Measurements from ENCODE around the gene OASL.

DNA sequence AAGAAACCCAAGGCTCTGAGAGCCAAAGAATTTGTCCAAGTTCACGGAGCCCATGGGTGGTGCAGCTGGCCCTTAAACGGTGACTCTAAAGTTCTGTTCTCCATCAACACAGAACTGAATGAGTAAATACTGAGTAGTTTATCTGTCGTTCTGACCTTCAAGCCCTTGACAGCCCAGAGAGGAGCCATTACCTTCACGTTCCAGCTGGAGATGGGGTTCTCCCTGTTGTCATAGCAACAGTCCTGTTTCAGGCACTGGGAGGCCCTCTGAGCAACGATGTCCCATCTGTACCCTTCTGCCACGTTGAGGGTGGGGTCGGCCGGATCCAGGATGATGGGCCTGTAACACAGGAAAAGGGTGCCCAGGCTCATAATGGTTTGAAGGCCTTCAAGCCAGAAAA is 15.2 kb downstream of the OASL start:
- TF ChIP-seq, protein P1, sequence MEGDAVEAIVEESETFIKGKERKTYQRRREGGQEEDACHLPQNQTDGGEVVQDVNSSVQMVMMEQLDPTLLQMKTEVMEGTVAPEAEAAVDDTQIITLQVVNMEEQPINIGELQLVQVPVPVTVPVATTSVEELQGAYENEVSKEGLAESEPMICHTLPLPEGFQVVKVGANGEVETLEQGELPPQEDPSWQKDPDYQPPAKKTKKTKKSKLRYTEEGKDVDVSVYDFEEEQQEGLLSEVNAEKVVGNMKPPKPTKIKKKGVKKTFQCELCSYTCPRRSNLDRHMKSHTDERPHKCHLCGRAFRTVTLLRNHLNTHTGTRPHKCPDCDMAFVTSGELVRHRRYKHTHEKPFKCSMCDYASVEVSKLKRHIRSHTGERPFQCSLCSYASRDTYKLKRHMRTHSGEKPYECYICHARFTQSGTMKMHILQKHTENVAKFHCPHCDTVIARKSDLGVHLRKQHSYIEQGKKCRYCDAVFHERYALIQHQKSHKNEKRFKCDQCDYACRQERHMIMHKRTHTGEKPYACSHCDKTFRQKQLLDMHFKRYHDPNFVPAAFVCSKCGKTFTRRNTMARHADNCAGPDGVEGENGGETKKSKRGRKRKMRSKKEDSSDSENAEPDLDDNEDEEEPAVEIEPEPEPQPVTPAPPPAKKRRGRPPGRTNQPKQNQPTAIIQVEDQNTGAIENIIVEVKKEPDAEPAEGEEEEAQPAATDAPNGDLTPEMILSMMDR (IDR thresholded peaks at IDR 0.05), result no peak
- TF ChIP-seq POLR2A (IDR thresholded peaks at IDR 0.05), result no peak
- no peak for TF ChIP-seq POLR2AphosphoS5 (IDR thresholded peaks at IDR 0.05)
- no peak for TF ChIP-seq EP300 (IDR thresholded peaks at IDR 0.05)

Measured in upper lobe of left lung (tissue), 4 donors.